ENCODE results near the gene TBC1D1.
"Not testable (repeated sequence)": the region's sequence is repeated elsewhere in the genome, so short reads cannot be mapped to it uniquely, and the experiment has no call there.

TBC1D1 gene

GRCh38 chr4:37923089-37923488 is 32.2 kb downstream of the TBC1D1 start:
- H3K36me3 Mint-ChIP-seq (ENCODE audit: low read depth); H3K27me3 Mint-ChIP-seq (ENCODE audit: low read depth); H3K4me3 Mint-ChIP-seq; H3K4me1 Mint-ChIP-seq (ENCODE audit: low read depth); H3K27ac Mint-ChIP-seq; H3K9me3 Mint-ChIP-seq: not testable (repeated sequence)

- Mint-ChIP-seq H3K4me3 (no peak overlapping the region), H3K36me3 (ENCODE audit: low read depth) (peaks cover 10% of the 10 kb centered on the region), H3K9me3 (peaks cover 3% of the 10 kb centered on the region), H3K27ac (no peak overlapping the region), H3K27me3 (ENCODE audit: low read depth) (no peaks in the 10 kb centered on the region), H3K4me1 (ENCODE audit: low read depth) (peaks cover 14% of the 10 kb centered on the region)
Observed at GRCh38 chr4:37924946-37925345, 34.1 kb downstream of the TBC1D1 start.

- H3K4me3 Mint-ChIP-seq, result no peak overlapping the region
- H3K27ac Mint-ChIP-seq, result no peak overlapping the region
- H3K4me1 Mint-ChIP-seq (ENCODE audit: low read depth), result peaks cover 11% of the 10 kb centered on the region
- H3K27me3 Mint-ChIP-seq (ENCODE audit: low read depth), result no peaks in the 10 kb centered on the region
- peaks cover 3% of the 10 kb centered on the region for H3K9me3 Mint-ChIP-seq
- peaks cover 9% of the 10 kb centered on the region for H3K36me3 Mint-ChIP-seq (ENCODE audit: low read depth)
Observed at GRCh38 chr4:37927434-37927833, 36.5 kb downstream of the TBC1D1 start.

GRCh38 chr4:37928426-37929416 is 37.8 kb downstream of the TBC1D1 start:
- Mint-ChIP-seq H3K36me3 (ENCODE audit: low read depth) (peaks cover 8% of the 10 kb centered on the region), H3K27ac (no peak overlapping the region), H3K4me3 (no peak overlapping the region), H3K9me3 (no peaks in the 10 kb centered on the region), H3K4me1 (ENCODE audit: low read depth) (peaks cover 11% of the 10 kb centered on the region), H3K27me3 (ENCODE audit: low read depth) (no peaks in the 10 kb centered on the region)

- H3K27ac Mint-ChIP-seq, result no peak overlapping the region
Observed at GRCh38 chr4:37934096-37934495, 43.2 kb downstream of the TBC1D1 start.

GRCh38 chr4:37934609-37935008 is 43.7 kb downstream of the TBC1D1 start:
- no peaks in the 10 kb centered on the region for H3K27me3 Mint-ChIP-seq (ENCODE audit: low read depth)
- no peak overlapping the region for H3K27ac Mint-ChIP-seq
- no peaks in the 10 kb centered on the region for H3K9me3 Mint-ChIP-seq
- H3K4me1 Mint-ChIP-seq (ENCODE audit: low read depth), result peaks cover under 1% of the 10 kb centered on the region
- H3K36me3 Mint-ChIP-seq (ENCODE audit: low read depth), result peaks cover 11% of the 10 kb centered on the region
- no peak overlapping the region for H3K4me3 Mint-ChIP-seq

More at GRCh38 chr4:37934096-37934495, 43.2 kb downstream of the TBC1D1 start:
- Mint-ChIP-seq H3K27me3 (ENCODE audit: low read depth) (no peaks in the 10 kb centered on the region), H3K9me3 (no peaks in the 10 kb centered on the region), H3K36me3 (ENCODE audit: low read depth) (peaks cover 13% of the 10 kb centered on the region), H3K4me1 (ENCODE audit: low read depth) (peaks cover 6% of the 10 kb centered on the region), H3K4me3 (no peak overlapping the region)

- H3K27me3 Mint-ChIP-seq (ENCODE audit: low read depth), result no peaks in the 10 kb centered on the region
- no peak overlapping the region for H3K4me3 Mint-ChIP-seq
- no peaks in the 10 kb centered on the region for H3K4me1 Mint-ChIP-seq (ENCODE audit: low read depth)
- H3K36me3 Mint-ChIP-seq (ENCODE audit: low read depth), result peaks cover 9% of the 10 kb centered on the region
- no peaks in the 10 kb centered on the region for H3K9me3 Mint-ChIP-seq
- no peak overlapping the region for H3K27ac Mint-ChIP-seq
Observed at GRCh38 chr4:37935026-37935425, 44.1 kb downstream of the TBC1D1 start.

GRCh38 chr4:37936889-37937498 is 46.1 kb downstream of the TBC1D1 start:
- Mint-ChIP-seq H3K27me3 (ENCODE audit: low read depth) (no peaks in the 10 kb centered on the region), H3K4me3 (no peak overlapping the region), H3K36me3 (ENCODE audit: low read depth) (peaks cover 9% of the 10 kb centered on the region), H3K4me1 (ENCODE audit: low read depth) (no peaks in the 10 kb centered on the region), H3K9me3 (peaks cover 4% of the 10 kb centered on the region), H3K27ac (no peak overlapping the region)

- Mint-ChIP-seq H3K4me3 (no peak overlapping the region), H3K27me3 (ENCODE audit: low read depth) (no peaks in the 10 kb centered on the region), H3K4me1 (ENCODE audit: low read depth) (no peaks in the 10 kb centered on the region), H3K36me3 (ENCODE audit: low read depth) (peaks cover 9% of the 10 kb centered on the region), H3K27ac (no peak overlapping the region), H3K9me3 (peaks cover 4% of the 10 kb centered on the region)
Observed at GRCh38 chr4:37938208-37938607, 47.3 kb downstream of the TBC1D1 start.

GRCh38 chr4:37946503-37947179 is 55.8 kb downstream of the TBC1D1 start:
- Mint-ChIP-seq H3K27me3 (ENCODE audit: low read depth) (no peaks in the 10 kb centered on the region), H3K9me3 (peaks cover under 1% of the 10 kb centered on the region), H3K27ac (no peak overlapping the region), H3K4me3 (no peak overlapping the region), H3K4me1 (ENCODE audit: low read depth) (peaks cover 8% of the 10 kb centered on the region), H3K36me3 (ENCODE audit: low read depth) (peaks cover 3% of the 10 kb centered on the region)

GRCh38 chr4:37948542-37948941 is 57.7 kb downstream of the TBC1D1 start:
- Mint-ChIP-seq H3K4me1 (ENCODE audit: low read depth) (peaks cover 9% of the 10 kb centered on the region), H3K4me3 (no peak overlapping the region), H3K36me3 (ENCODE audit: low read depth) (peaks cover 13% of the 10 kb centered on the region), H3K27ac (no peak overlapping the region), H3K27me3 (ENCODE audit: low read depth) (no peaks in the 10 kb centered on the region), H3K9me3 (no peaks in the 10 kb centered on the region)

- Mint-ChIP-seq H3K4me1 (ENCODE audit: low read depth) (peaks cover 16% of the 10 kb centered on the region), H3K9me3 (no peaks in the 10 kb centered on the region), H3K27ac (no peak overlapping the region), H3K27me3 (ENCODE audit: low read depth) (no peaks in the 10 kb centered on the region), H3K36me3 (ENCODE audit: low read depth) (peaks cover 16% of the 10 kb centered on the region), H3K4me3 (no peak overlapping the region)
Observed at GRCh38 chr4:37949636-37950426, 58.9 kb downstream of the TBC1D1 start.

GRCh38 chr4:37951461-37952352 is 60.8 kb downstream of the TBC1D1 start:
- Mint-ChIP-seq H3K27ac (no peak overlapping the region), H3K36me3 (ENCODE audit: low read depth) (peaks cover 16% of the 10 kb centered on the region), H3K9me3 (no peaks in the 10 kb centered on the region), H3K4me3 (no peak overlapping the region), H3K4me1 (ENCODE audit: low read depth) (peaks cover 10% of the 10 kb centered on the region), H3K27me3 (ENCODE audit: low read depth) (no peaks in the 10 kb centered on the region)

Data from T-helper 1 cell treated with Interleukin-12 subunit alpha and Interleukin-12 subunit beta and Interleukin-4 antibody, amounts not matched to agents 30 μg/mL and 1 μg/mL, for 36 hours (primary cell).